ENCODE measurements around the gene MAPK7.

- no peak for TF ChIP-seq NRF1 (IDR thresholded peaks at IDR 0.05; ENCODE audit: low read depth, low read length)
- TF ChIP-seq, protein P1, sequence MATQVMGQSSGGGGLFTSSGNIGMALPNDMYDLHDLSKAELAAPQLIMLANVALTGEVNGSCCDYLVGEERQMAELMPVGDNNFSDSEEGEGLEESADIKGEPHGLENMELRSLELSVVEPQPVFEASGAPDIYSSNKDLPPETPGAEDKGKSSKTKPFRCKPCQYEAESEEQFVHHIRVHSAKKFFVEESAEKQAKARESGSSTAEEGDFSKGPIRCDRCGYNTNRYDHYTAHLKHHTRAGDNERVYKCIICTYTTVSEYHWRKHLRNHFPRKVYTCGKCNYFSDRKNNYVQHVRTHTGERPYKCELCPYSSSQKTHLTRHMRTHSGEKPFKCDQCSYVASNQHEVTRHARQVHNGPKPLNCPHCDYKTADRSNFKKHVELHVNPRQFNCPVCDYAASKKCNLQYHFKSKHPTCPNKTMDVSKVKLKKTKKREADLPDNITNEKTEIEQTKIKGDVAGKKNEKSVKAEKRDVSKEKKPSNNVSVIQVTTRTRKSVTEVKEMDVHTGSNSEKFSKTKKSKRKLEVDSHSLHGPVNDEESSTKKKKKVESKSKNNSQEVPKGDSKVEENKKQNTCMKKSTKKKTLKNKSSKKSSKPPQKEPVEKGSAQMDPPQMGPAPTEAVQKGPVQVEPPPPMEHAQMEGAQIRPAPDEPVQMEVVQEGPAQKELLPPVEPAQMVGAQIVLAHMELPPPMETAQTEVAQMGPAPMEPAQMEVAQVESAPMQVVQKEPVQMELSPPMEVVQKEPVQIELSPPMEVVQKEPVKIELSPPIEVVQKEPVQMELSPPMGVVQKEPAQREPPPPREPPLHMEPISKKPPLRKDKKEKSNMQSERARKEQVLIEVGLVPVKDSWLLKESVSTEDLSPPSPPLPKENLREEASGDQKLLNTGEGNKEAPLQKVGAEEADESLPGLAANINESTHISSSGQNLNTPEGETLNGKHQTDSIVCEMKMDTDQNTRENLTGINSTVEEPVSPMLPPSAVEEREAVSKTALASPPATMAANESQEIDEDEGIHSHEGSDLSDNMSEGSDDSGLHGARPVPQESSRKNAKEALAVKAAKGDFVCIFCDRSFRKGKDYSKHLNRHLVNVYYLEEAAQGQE (IDR thresholded peaks at IDR 0.05; ENCODE audit: low read depth, low read length), result no peak
- no peak for TF ChIP-seq TEAD4 (IDR thresholded peaks at IDR 0.05; ENCODE audit: borderline replicate concordance, insufficient read depth)
- TF ChIP-seq EZH2phosphoT487 (IDR thresholded peaks at IDR 0.05; ENCODE audit: borderline replicate concordance, low read depth), result no peak
- TF ChIP-seq POLR2AphosphoS5 (IDR thresholded peaks at IDR 0.05; ENCODE audit: low read depth, low read length), result no peak
Measured at GRCh38 chr17:19375732-19376131, 2.6 kb upstream of the MAPK7 start.

Measured in SK-N-SH (cell line).